NCI-H226 (cell line): ENCODE measurements around the gene PLEKHG7.
"Not testable (repeated sequence)": the region's sequence is repeated elsewhere in the genome, so short reads cannot be mapped to it uniquely, and the experiment has no call there.

Experiments
- DNase-seq: peaks from one replicate; pipeline ENCODE4 v3.0.0-alpha.2; 2015

The PLEKHG7 gene

DNA sequence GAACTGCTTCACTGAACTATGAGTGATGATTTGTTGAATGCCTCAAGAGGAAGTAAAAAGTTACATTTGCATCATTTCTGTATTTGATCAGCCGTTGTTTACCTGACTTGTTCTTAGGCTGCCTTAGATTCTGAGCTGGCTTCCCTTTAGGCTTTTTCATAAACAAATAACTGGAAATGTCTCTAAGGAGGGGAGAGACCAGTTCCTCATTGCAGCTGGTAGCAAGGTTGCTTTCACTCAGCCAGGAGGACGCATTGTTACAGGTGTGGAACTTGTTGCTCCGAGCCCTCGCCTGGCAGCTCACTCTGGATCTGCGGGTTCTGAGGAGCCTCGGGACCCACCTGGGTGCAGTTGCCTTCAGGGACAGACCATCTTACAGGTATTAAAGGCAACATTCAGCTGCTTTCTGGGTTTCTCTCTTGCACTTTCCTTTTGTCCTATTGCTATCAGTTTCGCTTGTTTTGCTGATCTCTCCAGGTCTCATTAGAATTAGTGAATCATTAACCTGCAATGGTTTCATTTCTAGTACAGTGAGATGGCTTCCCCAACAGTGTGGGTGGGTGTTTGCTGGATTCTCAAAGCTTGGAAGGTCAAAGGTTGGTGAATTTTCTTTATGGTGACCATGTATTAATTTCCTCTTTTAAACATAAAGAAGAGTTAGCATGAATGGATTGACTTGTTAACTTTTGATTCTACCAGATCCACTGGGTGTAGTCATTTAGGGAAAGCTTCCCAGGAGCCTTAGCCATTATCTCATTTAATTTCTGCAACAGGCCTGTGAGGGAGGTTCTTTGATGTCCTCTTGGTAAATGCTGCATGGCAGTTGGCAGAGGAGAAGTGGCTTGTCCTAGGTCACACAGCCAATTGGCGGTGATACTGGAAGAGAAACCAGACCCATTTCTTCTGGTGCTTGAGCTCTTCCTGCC lies at the start of gene PLEKHG7:
Gene PLEKHG7, plus strand, starts transcription at position 236 of the 926 bp plus-strand sequence. CDS start 3,643 bp downstream, outside the sequence.
- no peak for DNase-seq

DNA sequence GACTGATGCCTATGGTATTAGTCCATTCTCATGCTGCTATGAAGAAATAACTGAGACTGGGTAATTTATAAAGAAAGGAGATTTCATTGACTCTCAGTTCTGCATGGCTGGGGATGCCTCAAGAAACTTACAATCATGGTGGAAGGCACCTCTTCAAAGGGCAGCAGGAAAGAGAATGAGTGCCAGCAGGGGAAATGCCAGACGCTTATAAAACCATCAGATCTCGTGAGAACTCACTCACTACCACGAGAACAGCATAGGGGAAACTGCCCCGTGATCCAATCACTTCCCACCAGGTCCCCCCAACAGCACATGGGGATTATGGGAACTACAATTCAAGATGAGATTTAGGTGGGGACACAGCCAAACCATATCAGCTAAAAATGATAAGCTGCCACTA lies 48.5 kb upstream of the PLEKHG7 start:
- not testable (repeated sequence) for DNase-seq

DNA sequence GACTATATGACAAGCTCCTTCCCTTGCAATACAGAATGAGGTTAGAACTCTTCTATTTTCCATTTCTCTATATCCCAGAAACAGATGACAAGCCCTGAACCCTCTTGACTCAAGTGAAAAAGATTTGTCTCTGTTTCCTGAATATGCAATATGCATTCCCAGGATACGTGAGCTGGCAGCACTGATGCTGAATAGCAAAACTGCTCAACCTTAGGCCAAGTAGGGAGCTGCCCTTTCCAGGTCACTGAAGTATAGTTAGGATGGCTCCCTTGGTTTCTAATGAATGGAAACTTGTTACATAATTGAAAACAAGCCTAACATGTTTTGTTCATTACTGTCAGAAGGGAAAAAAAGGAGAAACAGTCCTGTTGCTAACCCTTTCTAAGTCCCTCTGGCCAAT lies 47.9 kb upstream of the PLEKHG7 start:
- peak; percentile 27 for DNase-seq

DNA sequence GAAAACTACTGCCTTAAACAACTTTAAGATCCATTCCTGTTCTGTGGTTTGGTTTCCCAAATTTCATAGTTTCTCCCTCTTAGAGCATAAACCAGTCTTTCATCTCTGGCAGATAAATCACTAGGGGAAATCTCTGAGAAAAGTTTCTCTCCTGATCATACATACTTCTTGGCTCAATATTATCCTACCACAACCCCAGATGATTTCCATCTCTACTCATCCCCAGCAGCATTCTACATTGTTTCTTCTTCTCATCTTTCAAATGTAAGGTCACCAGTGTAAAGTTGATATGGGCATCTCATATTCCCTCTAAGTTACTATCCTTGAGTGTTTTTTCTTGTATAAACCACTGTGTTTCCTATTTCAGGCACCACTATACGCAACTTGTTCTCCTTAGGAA lies 45.9 kb upstream of the PLEKHG7 start:
- DNase-seq = no peak

DNA sequence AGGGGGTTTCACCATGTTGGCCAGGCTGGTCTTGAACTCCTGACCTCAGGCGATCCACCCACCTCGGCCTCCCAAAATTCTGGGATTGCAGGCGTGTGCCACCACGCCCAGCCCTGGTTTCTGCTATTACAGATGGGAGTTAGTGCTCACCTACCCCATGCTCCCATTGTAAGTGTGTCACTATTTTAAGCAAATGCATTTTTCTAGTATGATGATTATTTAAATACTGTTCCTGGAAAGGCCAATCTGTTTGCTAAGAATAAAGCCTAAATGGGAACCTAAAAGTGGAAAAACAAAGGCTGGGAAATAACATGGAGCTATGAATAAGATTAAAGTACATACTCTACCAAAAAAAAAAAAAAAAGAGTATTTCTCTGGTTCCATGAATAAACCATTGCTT lies 45.0 kb upstream of the PLEKHG7 start:
- DNase-seq = no peak

- no peak for DNase-seq
Measured at GRCh38 chr12:92658611-92659010, 44.2 kb upstream of the PLEKHG7 start.

- no peak for DNase-seq
Measured at GRCh38 chr12:92661269-92661668, 41.5 kb upstream of the PLEKHG7 start.

GRCh38 chr12:92665496-92665895 lies 37.3 kb upstream of the PLEKHG7 start:
- DNase-seq = no peak

DNA sequence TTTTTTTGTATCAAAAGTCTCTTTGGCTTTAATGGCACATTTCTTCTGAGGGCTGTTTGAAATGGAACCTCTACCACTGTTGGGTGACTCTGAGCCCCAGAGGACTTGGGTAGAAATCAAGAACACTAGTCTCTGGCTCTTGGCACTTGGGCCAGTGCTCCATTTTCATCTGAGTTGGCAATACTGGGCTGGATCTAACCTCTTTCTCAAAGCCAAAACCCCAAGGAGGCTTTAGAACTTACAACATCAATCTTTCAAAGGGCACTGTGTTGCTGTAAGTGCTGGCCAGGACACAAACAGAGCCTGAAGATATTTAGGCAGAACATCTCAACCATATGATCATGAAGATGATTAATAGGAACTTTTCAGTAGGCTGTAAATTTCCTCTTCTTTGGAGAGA lies 34.0 kb upstream of the PLEKHG7 start:
- no peak for DNase-seq

- not testable (repeated sequence) for DNase-seq
Measured at GRCh38 chr12:92671524-92671923, 31.3 kb upstream of the PLEKHG7 start.

DNA sequence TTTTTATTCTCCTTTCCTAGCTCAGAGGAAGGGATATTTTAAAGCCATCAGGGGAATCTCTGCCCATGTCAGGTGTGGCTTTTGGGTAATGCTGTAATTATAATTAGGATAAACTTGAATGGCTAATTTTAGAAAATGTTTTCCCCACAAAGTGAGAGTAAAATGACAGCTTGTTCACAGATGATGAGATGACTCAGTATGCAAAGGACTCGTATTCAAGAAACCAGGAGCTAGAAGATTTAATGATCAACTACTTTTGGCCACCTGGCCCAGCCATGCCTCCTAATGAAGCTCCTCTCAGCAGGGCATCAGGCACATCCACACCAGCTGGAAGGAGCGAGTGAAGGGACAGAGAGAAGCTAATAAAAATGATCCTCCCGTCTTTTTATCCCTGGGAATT lies 29.0 kb upstream of the PLEKHG7 start:
- DNase-seq = no peak

DNA sequence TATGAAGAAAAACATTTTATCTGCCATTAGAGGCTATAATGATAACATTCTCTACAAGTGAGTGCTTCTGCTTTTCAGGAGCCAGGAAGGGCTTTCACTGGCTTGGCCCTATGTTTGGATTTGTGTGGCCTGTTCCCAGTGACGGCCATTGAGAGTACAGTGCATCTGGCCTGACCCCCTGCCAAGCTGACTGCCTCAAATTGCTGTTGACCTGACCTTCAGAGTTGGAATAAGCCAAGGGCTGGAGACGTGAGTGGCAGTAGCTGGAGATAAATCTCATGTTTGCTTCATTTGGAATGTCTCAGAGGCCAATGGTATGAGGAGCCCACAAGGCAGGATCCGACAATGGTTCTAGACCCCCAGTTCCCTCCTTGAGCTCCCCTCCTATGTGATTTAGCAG lies 28.3 kb upstream of the PLEKHG7 start:
- no peak for DNase-seq

GRCh38 chr12:92675092-92675865 lies 27.5 kb upstream of the PLEKHG7 start:
- DNase-seq = no peak

GRCh38 chr12:92676710-92677109 lies 26.1 kb upstream of the PLEKHG7 start:
- DNase-seq = no peak

GRCh38 chr12:92690601-92691000 lies 12.2 kb upstream of the PLEKHG7 start:
- no peak for DNase-seq

DNA sequence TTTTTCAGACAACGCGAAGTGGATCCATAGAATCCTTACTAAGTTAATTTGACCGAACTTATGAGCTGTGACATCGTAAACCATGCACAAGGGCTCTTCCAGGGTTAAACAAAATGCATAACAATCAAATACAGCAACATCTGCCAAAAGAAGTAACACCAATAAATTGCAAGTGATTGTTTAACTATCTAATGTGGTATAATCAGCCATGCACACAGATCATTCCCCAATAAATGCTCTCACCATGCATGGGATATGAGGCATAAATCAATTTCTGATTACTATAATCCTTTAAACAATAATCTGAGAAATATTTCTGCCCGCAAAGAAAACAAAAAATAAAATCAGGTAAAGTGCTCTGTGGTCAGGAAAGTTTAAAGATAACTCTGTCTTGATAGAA lies 7.7 kb upstream of the PLEKHG7 start:
- DNase-seq = no peak

GRCh38 chr12:92695577-92695976 lies 7.2 kb upstream of the PLEKHG7 start:
- DNase-seq = no peak

DNA sequence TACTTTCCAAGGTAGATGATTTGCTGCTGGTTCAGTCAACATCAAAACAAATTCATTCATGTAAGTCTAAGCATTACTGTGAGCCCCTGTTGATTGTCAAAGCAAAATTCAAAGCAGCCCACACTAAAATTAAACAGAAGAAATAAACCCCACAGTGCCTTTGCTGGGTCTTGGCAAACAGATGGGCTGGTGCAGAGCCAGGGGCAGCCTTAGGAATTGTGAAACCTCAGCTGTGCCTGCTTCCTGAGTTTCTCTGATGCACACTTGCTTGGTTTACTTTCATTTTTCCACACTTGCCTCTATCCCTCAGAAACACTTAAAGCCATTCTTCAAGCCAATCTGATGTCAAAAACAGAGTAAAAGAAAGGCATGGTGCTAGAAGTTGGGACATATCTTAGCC lies 6.6 kb upstream of the PLEKHG7 start:
- peak; percentile 17 for DNase-seq

- DNase-seq = no peak
Measured at GRCh38 chr12:92698474-92698873, 4.3 kb upstream of the PLEKHG7 start.

DNA sequence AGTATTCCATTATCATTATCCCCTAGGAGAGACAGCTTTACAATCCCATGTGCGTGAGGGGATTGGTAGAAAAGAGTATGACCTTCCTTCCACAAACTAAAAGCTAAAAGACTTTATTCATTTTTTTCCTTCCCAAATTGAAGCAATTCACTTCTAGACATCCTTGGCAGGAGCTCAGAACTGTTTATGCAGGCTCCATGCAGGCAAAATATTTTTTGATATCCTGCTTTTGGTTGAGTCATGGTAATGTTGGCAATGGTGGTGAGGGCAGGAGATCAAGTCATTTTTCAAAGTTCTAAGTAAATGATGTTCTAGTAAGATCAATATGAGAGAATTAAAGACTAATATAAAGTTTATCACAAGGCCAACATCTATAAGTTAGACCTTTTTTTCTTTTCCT lies 1.3 kb upstream of the PLEKHG7 start:
- DNase-seq = no peak

DNA sequence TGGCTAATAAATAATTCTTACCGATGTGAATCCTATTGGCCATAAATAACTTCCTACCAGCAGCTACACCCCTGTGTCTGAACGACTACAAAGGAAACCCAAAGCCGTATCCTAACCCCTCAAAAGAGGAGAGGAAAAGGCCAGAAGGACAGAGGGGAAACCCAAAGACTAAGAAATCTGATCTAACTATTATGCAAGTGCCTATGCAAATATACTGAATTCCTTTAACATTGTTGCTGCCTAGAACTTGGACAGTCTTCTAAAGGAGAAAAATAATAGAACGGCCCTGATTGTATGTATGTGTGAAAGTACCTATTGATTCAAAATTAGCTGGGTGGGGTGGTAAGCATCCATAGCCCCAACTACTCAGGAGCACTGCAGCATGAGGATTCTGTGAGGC lies 997 bp downstream of the PLEKHG7 start:
- DNase-seq = no peak

GRCh38 chr12:92706594-92706993 lies 3.8 kb downstream of the PLEKHG7 start:
- no peak for DNase-seq

- DNase-seq = no peak
Measured at GRCh38 chr12:92707926-92708325, 5.1 kb downstream of the PLEKHG7 start.

DNA sequence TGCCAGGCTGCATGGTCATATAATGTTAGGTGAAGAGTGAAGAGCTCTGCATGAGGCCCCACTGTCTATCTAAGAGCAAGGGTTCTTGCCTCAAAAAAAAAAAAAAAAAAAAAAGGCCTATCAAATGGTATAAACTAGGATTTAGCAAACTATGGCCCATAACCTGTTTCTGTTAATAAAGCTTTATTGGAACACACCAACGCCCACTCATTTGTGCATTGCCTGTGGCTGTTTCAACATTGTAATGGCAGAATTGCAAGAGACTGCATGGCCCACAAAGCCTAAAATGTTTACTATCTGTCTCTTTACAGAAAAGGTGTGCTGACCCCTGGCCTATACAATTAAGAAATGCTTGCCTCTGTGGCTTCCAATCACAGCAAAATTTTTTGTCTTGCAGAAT lies 12.8 kb downstream of the PLEKHG7 start:
- no peak for DNase-seq
